GM21447 (cell line): ENCODE data around the gene SHISAL2A.

ENCODE experiments used
- ATAC-seq: cut with Tn5 transposase; IDR thresholded peaks from one replicate; pipeline ENCODE4 v1.9.1; 2021; ENCODE audit not compliant: unreplicated experiment

The SHISAL2A gene

DNA sequence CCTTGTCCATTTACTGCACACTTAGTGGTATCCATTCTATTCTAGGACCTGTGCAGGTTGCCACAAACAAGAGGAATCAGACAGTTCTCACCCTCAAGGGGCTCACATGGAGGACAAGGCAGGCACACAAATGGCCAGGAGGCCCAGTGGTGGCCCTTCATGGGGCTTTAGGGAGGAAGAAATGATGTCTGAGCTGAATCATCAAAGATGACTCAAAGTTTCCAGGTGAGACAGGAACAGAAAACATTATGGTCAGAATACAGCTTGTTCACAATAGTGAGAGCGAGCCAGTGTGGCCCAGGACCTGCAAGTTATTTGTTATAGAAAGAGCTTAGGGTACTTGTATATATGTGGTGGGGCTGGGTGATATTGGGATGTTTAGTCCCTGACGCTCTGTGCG, 26.4 kb downstream of the SHISAL2A start:
- peak; percentile 69 for ATAC-seq

DNA sequence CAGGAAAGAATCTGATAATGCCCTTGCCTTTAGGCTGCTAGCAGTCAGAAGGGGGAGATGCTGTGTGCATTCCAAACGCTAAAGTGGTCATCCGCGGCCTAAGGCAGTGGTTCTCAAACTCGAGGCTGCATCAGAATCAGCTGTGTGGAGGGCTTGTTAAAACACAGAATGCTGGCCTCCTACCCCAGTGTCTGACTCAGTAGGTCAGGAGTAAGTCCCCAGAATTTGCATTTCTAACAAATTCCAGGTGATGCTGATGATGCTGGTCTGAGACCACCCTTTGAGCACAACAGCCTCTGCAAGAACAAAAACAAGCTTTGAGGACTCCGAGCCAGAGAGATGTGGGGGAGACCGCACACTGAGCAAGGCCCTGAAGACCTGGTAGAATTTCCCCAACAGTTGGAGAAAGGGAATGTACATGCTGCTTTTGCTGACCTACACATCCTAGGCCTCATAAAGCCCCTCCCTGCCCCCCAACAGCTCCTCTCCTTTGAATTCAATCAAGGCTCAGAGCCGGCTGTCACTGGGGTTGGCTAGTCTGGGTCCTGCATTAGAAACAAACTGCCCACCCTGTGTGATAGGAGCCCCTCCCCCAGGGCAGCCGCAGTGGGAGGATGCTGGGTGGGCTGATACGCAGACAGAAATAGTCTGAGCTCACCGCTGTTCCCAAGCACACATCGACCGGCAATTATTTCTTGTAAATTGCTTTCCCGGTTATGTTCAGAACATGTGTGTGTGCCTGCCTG, 27.1 kb downstream of the SHISAL2A start:
- ATAC-seq = no peak

DNA sequence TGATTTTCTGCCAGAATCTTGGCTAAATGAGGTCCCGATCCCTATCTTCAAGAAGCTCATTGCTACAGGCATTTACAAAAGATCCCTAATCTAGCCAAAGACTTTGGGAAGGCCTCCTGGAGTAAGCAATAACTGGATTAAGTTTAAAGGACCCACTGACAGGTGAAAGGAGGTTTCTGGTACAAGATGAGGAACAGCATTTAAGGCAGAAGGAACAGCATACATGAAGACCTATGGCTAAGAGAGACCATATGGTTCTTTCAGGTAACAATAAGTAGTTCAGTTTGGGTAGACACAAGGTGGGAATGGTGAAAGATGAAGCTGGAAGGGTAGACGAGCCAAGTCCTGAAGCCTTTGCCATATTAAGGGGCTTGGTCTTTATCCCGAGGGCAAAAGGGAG, 27.8 kb downstream of the SHISAL2A start:
- no peak for ATAC-seq

DNA sequence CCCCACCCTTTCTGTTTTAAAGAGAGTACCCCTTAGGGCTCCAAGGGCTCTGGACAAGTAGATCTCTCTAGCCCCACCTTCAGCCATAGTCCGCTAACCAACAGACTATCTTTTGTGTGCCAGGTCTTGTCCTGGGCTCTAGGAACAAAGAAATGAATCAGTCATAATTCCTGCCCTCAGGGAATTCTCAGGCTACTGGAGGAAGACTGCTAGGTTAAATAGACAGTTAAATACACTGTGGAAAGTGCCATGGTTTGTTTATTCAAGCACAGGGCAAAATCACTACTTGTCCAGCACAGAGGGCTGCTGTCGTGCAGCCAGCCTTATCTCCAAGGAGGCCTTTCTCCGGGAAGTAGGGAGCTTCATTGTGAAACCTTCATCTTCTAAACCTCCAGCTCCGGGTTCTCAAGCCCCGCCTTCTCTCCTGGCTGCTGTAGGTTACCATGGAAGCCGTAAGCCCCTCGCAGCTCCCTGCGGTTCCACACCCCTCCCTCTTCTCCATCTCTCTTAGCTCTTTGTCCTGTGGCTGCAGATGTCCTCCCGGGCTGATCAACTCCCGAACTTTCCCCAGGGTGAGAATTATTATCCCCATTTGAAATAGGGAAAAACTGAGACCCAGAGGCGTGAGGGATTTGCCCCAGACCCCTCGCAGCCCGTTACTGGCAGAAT, 29.8 kb downstream of the SHISAL2A start:
- no peak for ATAC-seq

DNA sequence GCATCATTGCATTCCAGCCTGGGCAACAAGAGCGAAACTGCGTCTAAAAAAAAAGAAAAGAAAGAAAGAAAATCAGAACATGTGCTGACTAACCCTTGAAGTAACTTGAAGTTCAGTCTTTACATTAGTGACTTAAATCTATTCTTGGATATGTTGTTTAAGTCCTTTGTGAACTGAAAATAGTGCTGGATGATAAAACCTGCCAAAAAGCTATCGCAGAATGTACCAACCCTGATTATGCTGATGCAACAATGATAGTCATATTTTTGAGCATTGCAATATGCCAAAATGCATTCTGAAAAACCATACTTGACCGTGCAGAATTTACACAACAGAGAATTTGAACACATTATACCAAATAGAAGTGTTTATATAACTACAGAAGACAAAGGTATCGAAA, 30.7 kb downstream of the SHISAL2A start:
- ATAC-seq = no peak

DNA sequence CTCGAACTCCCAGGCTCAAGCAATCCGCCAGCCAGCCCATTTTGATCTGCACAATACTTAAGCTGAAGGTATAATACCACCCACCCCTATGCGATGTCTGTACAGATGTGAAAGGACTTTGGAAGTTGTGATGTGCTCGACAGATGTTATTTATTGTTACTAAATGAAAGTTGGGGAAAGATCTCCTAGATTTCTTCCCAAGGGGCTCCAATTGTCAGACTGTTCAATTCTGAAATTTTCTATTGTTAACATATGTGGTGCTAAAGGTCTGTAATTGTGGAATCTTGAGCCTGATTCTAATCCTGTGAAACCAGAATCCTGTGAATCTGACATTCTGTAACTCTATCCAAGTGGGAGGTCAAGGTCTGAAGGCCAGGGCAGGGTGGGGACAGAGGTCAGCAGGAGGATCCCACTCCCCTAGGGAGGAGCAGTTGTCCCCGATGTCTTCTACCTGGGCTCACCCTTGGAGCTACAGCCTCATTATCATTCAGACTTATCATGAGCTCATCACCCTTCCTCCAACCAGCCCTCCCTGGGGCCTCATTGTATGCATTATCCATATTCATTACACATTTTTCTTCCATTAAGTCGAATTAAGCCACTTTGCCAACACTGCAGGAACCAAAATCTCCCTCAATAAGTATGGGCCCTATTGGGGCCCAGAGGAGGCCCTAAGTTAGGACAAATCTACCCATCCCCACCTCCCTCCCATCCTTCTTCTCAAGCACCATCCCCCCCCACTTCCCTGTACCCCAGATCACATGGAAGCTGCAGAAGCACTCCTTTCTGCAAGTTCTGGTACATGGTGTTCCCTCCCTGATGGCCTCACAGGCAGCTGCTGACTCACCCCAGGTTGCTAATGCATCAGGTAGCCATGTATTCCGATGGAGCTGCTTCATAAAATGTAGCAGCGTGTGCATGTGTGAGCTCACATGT, 32.3 kb downstream of the SHISAL2A start:
- ATAC-seq = no peak

DNA sequence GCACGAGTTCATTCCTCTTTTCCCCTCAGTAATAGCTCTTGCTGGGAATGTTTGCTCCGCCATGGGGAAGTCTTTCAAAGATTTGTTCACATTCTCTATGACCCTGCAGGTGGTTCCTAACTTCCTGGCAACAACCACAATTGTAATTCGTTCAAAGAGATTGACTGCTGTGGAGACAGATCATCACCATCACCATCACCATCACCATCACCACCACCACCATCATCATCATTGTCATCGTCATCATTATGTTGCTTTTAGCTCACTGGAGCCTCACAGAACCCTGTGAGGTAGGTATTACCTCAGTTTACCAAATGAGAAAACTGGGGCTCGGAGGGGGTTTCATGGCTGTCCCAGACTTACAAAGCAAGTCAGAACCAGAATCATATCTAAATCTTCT, 34.3 kb downstream of the SHISAL2A start:
- no peak for ATAC-seq

DNA sequence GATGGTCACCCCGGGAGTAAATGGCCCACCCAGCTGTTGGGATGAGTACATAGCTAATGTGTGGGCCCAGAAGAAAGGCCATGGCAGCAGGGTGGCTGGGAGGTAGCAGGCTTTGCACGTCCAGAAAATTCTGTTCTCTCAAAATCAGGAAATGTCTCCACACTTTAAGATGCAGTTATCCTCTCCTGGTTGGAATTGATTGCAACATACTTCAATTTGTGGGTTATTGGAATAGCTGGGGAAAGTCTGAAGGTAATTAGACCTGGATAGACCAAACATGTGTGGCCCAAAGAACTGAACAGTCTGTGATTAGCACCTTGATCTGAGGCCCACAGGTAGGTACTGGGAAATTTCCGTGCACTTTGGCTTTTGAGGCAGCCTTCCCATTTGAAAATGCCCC, 35.0 kb downstream of the SHISAL2A start:
- ATAC-seq = no peak

DNA sequence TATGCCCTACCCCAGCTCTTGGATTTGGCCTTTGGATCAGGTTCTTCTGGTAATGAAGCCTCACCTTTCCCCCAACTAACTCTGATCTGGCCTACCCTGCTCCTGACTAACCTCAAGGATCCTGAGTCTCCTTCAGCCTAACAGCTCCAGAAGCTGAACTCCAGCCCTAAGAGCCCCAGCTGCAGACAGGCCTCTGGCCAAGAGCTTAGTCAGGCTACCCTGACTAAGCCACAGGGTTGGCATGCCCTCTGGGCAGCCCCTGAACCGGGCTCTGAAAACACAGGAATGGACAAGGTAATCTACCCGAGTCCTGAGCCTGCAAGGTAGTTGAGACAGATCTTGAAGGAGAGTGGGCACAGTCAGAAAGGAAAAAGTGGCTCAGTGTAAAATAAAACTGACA, 35.7 kb downstream of the SHISAL2A start:
- ATAC-seq = no peak

DNA sequence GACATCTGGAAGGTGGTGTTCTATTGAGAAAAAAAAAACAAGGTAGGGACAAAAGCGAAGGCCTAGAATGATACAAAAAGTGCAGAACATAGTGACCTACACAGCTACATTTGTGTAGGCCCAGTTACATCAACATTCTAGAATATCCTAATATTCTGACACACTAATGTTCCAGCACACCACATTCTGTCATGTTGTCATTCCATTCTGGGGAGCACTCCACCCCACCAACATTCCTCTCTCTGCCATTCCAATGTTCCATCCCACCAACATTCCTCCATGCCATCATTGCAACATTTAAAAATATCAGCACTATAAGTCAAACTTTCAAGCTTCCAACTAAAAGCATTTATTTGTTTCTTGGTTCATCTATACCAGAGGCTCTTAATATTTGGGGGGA, 36.7 kb downstream of the SHISAL2A start:
- no peak for ATAC-seq

DNA sequence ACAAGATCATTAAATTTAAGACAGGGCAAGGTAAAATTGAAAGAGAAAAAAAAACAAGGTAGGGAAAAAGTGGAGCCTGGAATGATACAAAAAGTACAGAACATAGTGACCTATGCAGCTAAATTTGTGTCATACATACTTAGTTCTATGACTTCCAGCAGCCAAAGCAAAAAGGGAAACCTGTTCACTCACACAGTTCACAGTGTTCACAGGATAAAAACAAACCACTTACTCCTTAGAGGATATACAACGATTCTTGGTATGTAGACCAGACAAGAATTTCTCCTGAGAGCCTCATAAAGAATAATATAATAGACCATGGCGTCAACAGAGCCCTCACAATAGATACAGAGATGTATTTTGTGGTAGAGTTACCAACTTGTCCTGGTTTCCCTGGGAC, 37.6 kb downstream of the SHISAL2A start:
- no peak for ATAC-seq

DNA sequence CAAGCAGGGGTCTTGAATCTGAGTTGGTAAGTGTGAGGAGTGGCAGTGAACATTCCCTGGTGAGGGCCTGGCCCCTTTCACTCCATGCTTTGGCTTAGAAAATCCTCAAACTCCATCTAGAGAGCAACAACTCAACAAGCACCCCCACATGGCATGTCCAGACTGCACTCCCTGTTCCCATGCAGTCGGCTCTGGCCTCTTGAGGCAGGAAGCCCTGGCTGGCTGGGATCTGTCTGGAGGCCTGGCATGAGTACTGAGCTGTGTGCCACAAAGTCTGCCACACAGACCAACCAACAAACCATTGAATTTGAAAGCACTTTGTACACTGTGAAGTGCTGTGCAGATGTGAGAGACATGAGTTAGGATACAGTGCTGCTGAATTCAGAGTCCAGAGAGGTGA, 40.0 kb downstream of the SHISAL2A start:
- no peak for ATAC-seq

DNA sequence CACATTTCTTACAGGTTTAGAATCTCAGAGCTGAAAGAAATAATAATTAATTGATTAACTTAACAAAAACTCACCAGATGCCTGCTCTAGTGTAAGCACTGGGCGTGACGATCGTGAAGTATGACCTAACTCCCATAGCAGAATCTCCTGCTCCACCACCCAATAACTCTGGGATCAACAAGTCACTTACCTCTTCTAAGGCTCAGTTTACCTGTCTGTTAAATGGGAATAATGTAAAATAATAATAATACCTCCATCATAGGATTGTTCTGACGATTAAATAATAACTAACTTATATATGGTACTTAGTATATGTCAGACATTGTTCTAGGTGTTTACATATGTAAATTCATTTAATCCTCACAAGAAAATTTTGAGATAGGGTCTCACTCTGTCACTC, 40.5 kb downstream of the SHISAL2A start:
- ATAC-seq = no peak

DNA sequence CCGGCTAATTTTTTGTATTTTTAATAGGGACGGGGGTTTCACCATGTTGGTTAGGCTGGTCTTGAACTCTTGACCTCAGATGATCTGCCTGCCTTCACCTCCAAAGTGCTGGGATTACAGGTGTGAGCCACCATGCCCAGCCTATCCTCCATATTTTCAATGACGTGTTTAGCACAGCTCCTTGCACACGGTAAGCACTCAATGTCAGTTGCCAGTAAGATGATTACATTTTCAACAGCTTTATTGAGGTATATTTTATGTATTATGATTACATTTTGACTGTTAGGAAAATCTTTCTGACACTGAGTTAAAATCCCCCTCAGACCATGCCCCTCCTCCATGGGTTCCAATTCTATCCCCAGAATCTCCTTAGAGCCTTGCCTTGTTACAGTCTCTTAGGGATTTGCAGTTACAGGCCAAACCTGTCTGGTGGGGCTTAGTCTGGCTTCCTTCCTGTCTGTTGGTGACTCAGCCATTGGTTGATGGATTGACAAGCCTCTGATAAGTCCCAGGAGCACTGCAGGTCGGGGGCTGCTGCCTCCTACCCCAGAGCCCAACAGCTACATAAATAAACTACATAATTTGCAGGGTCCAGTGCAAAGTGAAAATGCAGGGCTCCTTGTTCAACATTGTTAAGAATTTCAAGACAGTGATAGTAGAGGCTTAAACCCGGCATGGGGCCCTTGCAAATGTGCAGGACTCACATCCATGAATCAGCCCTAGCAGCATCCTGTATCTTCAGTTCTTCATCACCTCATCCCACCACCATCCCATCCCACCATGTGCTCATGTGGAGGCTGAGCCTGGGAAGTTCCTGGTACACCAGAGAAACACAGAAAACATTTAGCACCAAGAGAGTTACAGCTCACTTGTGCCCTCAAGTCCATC, 41.8 kb downstream of the SHISAL2A start:
- no peak for ATAC-seq

DNA sequence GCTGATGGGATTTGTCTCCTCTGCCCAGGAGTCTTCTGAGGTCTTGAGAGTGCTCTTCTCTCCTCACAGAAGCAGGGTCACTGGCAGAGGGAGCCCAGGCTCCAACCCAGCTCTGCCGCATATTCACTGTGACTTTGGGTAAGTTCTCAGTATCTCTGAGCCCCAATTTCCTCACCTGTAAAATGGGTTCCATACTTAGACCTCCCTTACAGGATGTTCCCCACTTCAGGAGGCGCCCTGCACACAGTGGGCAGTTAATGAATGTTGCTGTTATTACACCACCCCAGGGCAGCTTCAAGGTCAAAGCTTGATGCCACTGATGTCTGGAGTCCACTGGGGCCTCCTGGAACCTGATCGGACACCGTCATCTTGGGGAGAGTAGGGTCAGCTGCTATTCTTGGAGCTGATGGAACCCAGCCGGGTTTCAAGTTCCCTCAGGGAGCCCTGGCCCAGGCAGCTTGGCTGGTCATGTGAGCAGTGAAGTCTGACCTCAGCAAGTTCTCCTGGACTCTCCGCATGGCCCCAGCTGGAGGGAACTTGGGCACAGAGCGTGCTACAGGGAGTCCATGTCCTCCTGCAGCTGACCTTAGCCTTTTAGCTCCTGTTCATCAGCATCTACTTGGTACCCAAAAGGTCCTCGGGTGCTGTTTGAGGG, 43.4 kb downstream of the SHISAL2A start:
- no peak for ATAC-seq

DNA sequence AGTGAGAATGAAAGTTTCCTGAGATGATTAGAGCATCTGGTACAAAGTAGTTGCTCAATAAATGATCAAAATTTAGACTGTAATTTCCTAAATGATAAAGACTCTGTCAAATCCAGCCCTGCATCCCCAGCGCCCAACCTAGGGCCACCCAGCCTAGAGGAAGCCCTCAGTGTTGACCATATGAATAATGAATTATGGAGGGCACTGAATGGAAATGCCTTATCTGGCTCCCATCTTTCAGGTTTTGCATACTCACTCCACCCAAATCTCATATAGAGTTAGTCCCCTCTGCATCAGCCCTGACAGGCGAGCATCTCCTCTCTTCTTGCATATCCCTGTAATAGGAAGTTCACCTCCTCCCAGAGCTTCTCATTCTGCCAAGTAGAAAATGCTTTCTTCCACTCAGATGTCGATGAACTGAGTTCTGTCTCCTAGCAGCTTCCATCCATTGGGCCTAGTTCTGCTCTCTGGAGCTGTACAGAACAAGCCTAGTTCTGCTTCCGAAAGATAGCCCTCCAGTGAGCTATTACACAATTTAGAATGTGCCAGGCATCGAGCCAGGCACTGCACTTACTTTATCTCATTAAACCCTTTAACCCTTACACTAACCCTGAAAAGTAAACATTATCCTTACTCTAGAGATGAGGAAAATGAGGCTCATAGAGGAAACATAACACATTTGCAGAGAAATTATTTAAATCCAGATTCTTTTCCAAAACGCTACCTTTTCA, 44.3 kb downstream of the SHISAL2A start:
- ATAC-seq = no peak

DNA sequence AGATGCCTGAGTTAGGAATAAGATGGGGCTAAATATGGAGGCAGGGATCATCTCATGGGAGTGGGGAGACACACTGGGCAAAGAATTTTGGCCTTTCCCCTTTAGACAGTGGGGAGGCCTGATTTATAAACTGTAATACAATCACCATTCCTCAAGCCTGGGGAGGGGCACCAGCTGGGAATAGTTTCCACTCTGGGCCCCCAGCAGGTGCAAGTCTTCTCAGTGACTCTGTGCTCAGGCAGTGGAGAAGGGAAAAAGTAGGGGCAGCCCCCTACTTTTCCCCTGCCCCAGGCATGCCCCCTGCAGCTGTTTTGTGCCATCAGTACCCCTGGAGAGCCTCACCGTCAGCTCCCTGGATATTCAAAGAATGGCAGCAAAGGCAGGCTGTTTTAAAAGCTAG, 46.1 kb downstream of the SHISAL2A start:
- ATAC-seq = no peak

DNA sequence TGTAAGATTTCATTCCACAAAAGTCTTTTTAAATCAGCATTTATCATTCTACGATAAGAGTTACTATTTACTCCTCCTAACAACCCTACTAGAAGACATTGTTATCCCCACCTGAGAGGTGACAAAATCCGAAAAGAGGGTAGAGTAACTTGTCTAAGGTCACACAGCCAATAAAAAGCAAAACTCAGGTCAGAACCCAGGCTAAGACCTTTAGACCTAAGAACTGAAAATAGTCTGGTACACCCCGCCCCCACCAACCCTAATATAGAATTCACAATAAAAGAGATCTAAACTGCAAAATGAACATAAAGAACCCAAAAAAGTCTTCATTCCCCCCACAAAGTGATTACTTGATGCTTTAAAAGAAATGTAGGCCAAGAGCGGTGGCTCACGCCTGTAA, 46.5 kb downstream of the SHISAL2A start:
- ATAC-seq = no peak

DNA sequence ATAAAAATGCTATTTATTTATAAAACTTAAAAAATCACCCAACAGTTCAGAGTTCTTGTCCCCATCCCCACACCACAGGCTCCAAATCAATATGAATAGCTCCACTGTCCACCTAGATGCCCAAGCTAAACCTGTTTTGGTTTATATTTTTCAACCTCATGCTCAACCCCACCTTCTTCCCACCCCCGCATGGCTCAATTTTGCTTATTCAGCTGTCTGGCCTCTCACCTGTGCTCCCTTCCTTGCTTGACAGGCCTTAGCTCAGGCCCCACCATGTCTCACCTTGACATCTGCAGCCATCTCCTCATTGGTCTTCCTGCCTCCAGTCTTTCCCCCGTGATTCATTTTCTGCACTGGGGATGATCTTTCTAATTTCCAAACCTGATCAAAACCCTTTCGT, 47.4 kb downstream of the SHISAL2A start:
- ATAC-seq = no peak

DNA sequence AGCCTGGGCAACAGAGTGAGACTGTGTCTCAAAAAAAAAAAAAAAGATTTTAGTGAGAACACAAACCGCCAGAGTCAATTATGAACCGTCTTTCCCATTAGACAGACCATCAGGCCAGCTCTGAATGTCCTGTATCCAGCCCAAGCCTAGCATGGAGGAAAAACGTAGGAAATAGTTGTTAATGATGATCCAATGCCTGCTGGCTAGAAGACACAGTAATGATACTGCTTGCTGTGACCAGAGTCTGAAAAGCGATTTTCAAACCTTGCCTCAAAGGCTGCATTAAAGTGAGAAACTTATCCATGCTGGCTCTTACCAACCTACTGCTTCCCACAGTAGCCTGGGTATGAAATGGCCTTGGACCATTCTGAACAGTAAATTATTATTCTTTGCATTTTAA, 48.2 kb downstream of the SHISAL2A start:
- no peak for ATAC-seq
